ENCODE results near the gene HIP1. TPM values are rescaled to one million over a fixed set of nuclear protein-coding genes. Genes with fewer than 3 reads are reported as not detected.

The HIP1 gene
- total and polyA plus RNA-seq, 9 of the 15 experiments (the other 6 are each of a cell fraction or from before 2014, with no cell fraction given): 2.4 to 13.7 (median 9.5) TPM

DNA sequence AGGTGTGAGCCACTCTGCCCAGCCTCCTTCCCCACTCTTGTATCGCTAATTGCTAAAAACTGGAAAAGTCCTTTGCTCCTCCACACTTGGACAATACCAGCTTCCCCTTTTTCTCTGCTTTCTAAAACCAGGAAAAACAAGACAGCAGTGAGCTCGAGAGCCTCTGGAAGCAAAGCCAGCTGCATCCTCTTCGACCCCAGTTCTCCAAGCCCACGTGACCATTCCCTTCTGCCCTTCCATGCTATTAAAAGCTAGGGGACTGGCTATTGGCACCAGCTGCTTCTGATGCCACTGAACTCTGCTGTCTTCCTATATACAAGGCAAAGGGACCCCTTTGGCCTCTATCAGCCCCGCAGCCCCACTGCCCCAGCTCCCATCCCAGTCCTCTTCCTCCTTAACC is 154.4 kb downstream of the HIP1 start:
- in situ Hi-C loops (cut with MboI) (no loop called here), intact Hi-C loops (cut with micrococcal nuclease) (no loop called here)
- H3K4me3 ChIP-seq: no peak overlapping the region
- no TSS peak for BruUV-seq (replicated peaks)
- no peak overlapping the region for H3K9ac ChIP-seq (ENCODE audit: insufficient read depth in 1 of 2, low read depth in 2 of 2, low read length in 2 of 2)
- ATAC-seq (no peak), DNase-seq (ENCODE audit: extremely low read depth in 1 of 4, low spot score in 3 of 4) (no peak), FAIRE-seq (no peak)
- CTCF ChIA-PET (ENCODE audit: low intra/inter-chr PET ratio): no interaction called here
- H2AFZ ChIP-seq (ENCODE audit: low read depth, low read length): no peak overlapping the region
- H3K4me1 ChIP-seq (replicated peaks in 1 of 2; ENCODE audit: control insufficient read depth in 2 of 2, insufficient read depth in 2 of 2, low read length in 2 of 2): peaks cover 0 to 3% of the 10 kb centered on the region in 2 experiments; a peak in 1 of 5 replicates
- no peaks in the 10 kb centered on the region for H3K9me1 ChIP-seq (ENCODE audit: control insufficient read depth, insufficient read depth, low read length)
- no peak overlapping the region for H3K4me2 ChIP-seq (ENCODE audit: insufficient read depth, low read length)
- POLR2A ChIA-PET: interaction anchor here (0.6 to 1.8 kb wide), 3 partner anchors 11 to 22 kb away, joined by 3 to 6 read pairs (median 4); no protein-coding TSS in a partner anchor
- H4K20me1 ChIP-seq (replicated peaks; ENCODE audit: control insufficient read depth, insufficient read depth, low read length): no peaks in the 10 kb centered on the region
- H3K27me3 ChIP-seq (ENCODE audit: control insufficient read depth in 2 of 2, insufficient read depth in 2 of 2, low read length in 2 of 2): no peaks in the 10 kb centered on the region
- no peaks in the 10 kb centered on the region for H3K9me3 ChIP-seq (replicated peaks; ENCODE audit: control insufficient read depth, insufficient read depth, low read depth, low read length)
- no peaks in the 10 kb centered on the region for H3K79me2 ChIP-seq (ENCODE audit: control insufficient read depth, insufficient read depth, low read length)
- H3K36me3 ChIP-seq (ENCODE audit: control insufficient read depth, insufficient read depth, low read length): peaks cover 4% of the 10 kb centered on the region; the same call in 2 of the 3 replicates
- no peak overlapping the region for H3K27ac ChIP-seq (ENCODE audit: extremely low read depth, low read depth, low read length)
- WGBS (ENCODE audit: insufficient coverage, low coverage, missing lambda C conversion rate): 71% methylated on average over 5 of the region's 5 CpGs
- TF ChIP-seq, protein P1, sequence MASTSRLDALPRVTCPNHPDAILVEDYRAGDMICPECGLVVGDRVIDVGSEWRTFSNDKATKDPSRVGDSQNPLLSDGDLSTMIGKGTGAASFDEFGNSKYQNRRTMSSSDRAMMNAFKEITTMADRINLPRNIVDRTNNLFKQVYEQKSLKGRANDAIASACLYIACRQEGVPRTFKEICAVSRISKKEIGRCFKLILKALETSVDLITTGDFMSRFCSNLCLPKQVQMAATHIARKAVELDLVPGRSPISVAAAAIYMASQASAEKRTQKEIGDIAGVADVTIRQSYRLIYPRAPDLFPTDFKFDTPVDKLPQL (IDR thresholded peaks at IDR 0.05; ENCODE audit: extremely low read depth, insufficient read length): no peak
- TF ChIP-seq ZNF134 (CRISPR knock-in tag; conservative IDR thresholded peaks at IDR 0.05): no peak
- TF ChIP-seq, protein P2, sequence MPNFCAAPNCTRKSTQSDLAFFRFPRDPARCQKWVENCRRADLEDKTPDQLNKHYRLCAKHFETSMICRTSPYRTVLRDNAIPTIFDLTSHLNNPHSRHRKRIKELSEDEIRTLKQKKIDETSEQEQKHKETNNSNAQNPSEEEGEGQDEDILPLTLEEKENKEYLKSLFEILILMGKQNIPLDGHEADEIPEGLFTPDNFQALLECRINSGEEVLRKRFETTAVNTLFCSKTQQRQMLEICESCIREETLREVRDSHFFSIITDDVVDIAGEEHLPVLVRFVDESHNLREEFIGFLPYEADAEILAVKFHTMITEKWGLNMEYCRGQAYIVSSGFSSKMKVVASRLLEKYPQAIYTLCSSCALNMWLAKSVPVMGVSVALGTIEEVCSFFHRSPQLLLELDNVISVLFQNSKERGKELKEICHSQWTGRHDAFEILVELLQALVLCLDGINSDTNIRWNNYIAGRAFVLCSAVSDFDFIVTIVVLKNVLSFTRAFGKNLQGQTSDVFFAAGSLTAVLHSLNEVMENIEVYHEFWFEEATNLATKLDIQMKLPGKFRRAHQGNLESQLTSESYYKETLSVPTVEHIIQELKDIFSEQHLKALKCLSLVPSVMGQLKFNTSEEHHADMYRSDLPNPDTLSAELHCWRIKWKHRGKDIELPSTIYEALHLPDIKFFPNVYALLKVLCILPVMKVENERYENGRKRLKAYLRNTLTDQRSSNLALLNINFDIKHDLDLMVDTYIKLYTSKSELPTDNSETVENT (CRISPR knock-in tag; IDR thresholded peaks at IDR 0.05): no peak
- TF ChIP-seq BRD9 (IDR thresholded peaks at IDR 0.05; ENCODE audit: low read depth, partially characterized antibody): no peak
- TF ChIP-seq SAP30 (IDR thresholded peaks at IDR 0.05; ENCODE audit: borderline replicate concordance, insufficient read depth, low read depth, low read length, poor library complexity, severe bottlenecking): no peak
- no peak for TF ChIP-seq CREBBP (IDR thresholded peaks at IDR 0.05; ENCODE audit: low read depth, low read length)
- TF ChIP-seq, protein P3, sequence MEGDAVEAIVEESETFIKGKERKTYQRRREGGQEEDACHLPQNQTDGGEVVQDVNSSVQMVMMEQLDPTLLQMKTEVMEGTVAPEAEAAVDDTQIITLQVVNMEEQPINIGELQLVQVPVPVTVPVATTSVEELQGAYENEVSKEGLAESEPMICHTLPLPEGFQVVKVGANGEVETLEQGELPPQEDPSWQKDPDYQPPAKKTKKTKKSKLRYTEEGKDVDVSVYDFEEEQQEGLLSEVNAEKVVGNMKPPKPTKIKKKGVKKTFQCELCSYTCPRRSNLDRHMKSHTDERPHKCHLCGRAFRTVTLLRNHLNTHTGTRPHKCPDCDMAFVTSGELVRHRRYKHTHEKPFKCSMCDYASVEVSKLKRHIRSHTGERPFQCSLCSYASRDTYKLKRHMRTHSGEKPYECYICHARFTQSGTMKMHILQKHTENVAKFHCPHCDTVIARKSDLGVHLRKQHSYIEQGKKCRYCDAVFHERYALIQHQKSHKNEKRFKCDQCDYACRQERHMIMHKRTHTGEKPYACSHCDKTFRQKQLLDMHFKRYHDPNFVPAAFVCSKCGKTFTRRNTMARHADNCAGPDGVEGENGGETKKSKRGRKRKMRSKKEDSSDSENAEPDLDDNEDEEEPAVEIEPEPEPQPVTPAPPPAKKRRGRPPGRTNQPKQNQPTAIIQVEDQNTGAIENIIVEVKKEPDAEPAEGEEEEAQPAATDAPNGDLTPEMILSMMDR (IDR thresholded peaks at IDR 0.05 in 2 of 3, conservative IDR thresholded peaks at IDR 0.05 in 1 of 3; ENCODE audit: insufficient read depth in 2 of 3, low read depth in 1 of 3, low read length in 3 of 3): no peak
- no peak; the same call in 1 of the 2 replicates for TF ChIP-seq ZNF121 (CRISPR knock-in tag; conservative IDR thresholded peaks at IDR 0.05)
- TF ChIP-seq, protein P4, sequence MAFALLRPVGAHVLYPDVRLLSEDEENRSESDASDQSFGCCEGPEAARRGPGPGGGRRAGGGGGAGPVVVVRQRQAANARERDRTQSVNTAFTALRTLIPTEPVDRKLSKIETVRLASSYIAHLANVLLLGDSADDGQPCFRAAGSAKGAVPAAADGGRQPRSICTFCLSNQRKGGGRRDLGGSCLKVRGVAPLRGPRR (CRISPR knock-in tag; IDR thresholded peaks at IDR 0.05): no peak
- no peak for TF ChIP-seq NFATC3 (IDR thresholded peaks at IDR 0.05)
- no peak for TF ChIP-seq TAF1 (IDR thresholded peaks at IDR 0.05; ENCODE audit: control insufficient read depth, extremely low read depth, insufficient read depth, low read length, severe bottlenecking)
